Tibial artery (tissue), 4 donors: ENCODE data around the gene STX1A.

Source experiments
- DNase-seq, 2 donors: peaks; one replicate each; pipeline ENCODE4 v3.0.0-alpha.2; 2019
- H3K27ac ChIP-seq, 2 donors: fragments of 200-600 bp; sonication (generic) in 1 of 2; 1 replicate in 1 of 2; 2 replicates in 1 of 2; pipeline ENCODE4 v1.5.1; 2018 to 2019; ENCODE audit warnings: mild to moderate bottlenecking in 1 of 2
- H3K27me3 ChIP-seq, 2 donors: fragments of 200-600 bp; sonication (generic) in 1 of 2; one replicate each; pipeline versions ENCODE4 v1.5.1 to v1.6.0; 2016 to 2019
- H3K36me3 ChIP-seq, 3 donors: fragments of 200-600 bp; sonication (generic) in 2 of 3; one replicate each; pipeline ENCODE4 v1.5.1; 2016 to 2019; ENCODE audit warnings: mild to moderate bottlenecking in 2 of 3
- H3K4me1 ChIP-seq, 4 donors: fragments of 200-600 bp; sonication (generic) in 2 of 4; 1 replicate in 3 of 4; 2 replicates in 1 of 4; pipeline ENCODE4 v1.5.1; 2016 to 2019
- H3K4me3 ChIP-seq, 2 donors: fragments of 200-600 bp; sonication (generic) in 1 of 2; 1 replicate in 1 of 2; 2 replicates in 1 of 2; pipeline ENCODE4 v1.5.1; 2018 to 2019; ENCODE audit warnings: mild to moderate bottlenecking in 2 of 2
- H3K9me3 ChIP-seq, 3 donors: fragments of 200-600 bp; sonication (generic) in 1 of 3; one replicate each; pipeline ENCODE4 v1.5.1; 2016 to 2019
- intact Hi-C: fragments of 100-400 bp; cut with DNase I; formaldehyde crosslinking; loops from one replicate; pipeline ENCODE4 v1.15.0; 2023; ENCODE audit warnings: low total_unique reads
- TF ChIP-seq, protein P1 (sequence below), 2 experiments: fragments of 200-600 bp in 1 of 2; fragments of 450-650 bp in 1 of 2; IDR thresholded peaks; one replicate each; pipeline ENCODE4 v1.5.1; 2017 to 2019; ENCODE audit warnings: antibody characterized with exemption in 2 of 2, mild to moderate bottlenecking in 1 of 2, moderate library complexity in 1 of 2

STX1A gene

DNA sequence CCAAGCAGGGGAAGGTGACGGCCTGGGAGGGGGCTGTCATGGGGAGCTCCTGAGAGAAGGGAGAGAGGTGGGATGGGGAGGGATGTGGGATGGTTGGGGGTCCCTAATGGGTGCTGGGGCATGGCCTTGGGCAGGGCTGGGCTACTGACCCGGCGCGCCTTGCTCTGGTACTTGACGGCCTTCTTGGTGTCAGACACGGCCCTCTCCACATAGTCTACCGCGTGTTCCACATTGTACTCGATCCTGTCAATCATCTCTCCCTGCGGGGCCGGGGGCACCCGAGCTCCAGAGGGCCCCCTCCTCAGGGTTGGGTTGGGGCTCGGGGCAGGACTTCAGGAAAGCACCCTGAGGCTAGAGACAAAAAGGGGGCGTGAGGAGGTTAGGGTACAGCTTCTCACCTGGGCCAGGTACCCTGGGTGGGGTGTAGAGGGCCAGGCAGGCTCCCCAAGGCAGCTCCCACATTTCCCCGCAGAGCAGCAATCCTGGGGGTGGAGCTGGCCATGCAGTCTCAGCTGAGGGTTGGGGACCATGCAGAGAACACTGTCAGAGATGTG, 18.8 kb downstream of the STX1A start:
- intact Hi-C loops: no loop called here

DNA sequence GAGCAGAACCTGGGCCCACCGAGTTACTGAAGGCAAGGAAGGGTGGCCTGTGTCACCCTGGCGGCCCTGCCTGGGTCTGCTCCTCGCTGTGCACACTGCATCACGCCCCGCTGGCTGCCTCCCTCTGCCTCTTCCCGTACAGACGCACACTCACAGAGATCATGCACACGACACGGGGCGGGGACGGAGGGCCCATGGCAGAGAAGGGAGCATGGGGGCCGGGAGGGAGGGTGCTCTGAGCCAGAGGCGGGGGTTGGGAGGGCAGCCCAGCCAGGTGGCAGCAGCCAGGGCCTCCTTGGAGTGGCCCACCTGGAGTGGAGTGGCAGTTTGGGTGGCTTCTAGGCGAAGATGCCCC, 19.4 kb downstream of the STX1A start:
- H3K27me3 ChIP-seq: no peaks in the 10 kb centered on the region
- H3K9me3 ChIP-seq: no peaks in the 10 kb centered on the region
- peaks cover 0 to 16% (median 13%) of the 10 kb centered on the region in 4 donors for H3K4me1 ChIP-seq
- peaks cover 23 to 82% (median 57%) of the 10 kb centered on the region in 3 donors for H3K36me3 ChIP-seq
- intact Hi-C loops: no loop called here
- TF ChIP-seq, protein P1, sequence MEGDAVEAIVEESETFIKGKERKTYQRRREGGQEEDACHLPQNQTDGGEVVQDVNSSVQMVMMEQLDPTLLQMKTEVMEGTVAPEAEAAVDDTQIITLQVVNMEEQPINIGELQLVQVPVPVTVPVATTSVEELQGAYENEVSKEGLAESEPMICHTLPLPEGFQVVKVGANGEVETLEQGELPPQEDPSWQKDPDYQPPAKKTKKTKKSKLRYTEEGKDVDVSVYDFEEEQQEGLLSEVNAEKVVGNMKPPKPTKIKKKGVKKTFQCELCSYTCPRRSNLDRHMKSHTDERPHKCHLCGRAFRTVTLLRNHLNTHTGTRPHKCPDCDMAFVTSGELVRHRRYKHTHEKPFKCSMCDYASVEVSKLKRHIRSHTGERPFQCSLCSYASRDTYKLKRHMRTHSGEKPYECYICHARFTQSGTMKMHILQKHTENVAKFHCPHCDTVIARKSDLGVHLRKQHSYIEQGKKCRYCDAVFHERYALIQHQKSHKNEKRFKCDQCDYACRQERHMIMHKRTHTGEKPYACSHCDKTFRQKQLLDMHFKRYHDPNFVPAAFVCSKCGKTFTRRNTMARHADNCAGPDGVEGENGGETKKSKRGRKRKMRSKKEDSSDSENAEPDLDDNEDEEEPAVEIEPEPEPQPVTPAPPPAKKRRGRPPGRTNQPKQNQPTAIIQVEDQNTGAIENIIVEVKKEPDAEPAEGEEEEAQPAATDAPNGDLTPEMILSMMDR (IDR thresholded peaks at IDR 0.05): no peak
- no peak overlapping the region for H3K27ac ChIP-seq
- H3K4me3 ChIP-seq: no peak overlapping the region
- no peak for DNase-seq

More for the DNA sequence above, 18.8 kb downstream of the STX1A start:
- H3K9me3 ChIP-seq: no peaks in the 10 kb centered on the region
- no peak overlapping the region for H3K4me3 ChIP-seq
- H3K27ac ChIP-seq: no peak overlapping the region
- no peak for DNase-seq
- H3K36me3 ChIP-seq: peaks cover 17 to 76% (median 51%) of the 10 kb centered on the region in 3 donors
- H3K27me3 ChIP-seq: no peaks in the 10 kb centered on the region
- TF ChIP-seq, protein P1 (IDR thresholded peaks at IDR 0.05): no peak
- peaks cover 0 to 22% (median 19%) of the 10 kb centered on the region in 4 donors for H3K4me1 ChIP-seq

DNA sequence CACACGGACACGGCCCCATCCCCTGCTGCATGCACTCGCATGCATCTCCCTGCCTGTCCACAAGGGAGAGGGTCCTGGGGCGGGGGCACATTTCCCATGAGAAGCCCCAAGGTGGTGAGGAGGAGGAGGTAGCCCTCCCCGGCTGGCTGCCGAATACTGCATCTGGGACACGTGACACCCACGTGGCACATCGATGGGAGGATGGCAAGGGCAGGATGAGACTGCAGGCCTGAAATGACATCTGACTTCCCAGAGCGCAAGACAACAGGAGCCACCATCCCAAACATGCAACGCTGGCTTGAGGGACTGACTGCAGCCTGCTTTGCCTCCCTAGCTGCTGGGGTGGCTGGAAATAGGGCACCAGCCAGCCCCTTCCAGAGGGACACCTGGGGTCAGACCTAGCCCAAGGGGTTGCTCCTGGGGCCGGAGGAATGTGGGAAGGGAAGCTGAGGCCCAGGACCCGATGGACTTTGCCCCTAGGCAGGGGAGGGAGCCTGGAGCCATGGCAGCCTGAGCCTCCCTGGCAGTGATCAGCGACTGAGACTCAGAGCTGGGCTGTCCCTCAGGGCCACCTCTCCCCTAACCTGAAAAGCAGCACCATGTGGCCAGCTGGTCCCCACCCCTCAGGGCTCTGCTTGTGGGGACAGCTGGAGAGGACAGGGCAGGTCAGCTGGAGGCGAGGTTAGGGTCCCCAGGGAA, 19.9 kb downstream of the STX1A start:
- Histone ChIP-seq H3K27me3 (no peaks in the 10 kb centered on the region), H3K9me3 (no peaks in the 10 kb centered on the region), H3K36me3 (peaks cover 29 to 88% (median 62%) of the 10 kb centered on the region in 3 donors), H3K4me3 (no peak overlapping the region), H3K27ac (no peak overlapping the region), H3K4me1 (peaks cover 0 to 10% (median 8%) of the 10 kb centered on the region in 4 donors)
- DNase-seq: no peak
- intact Hi-C loops: no loop called here
- TF ChIP-seq, protein P1 (IDR thresholded peaks at IDR 0.05): no peak

- H3K27ac ChIP-seq: no peak overlapping the region
- H3K27me3 ChIP-seq: no peaks in the 10 kb centered on the region
- intact Hi-C loops: no loop called here
- peaks cover 40 to 96% (median 74%) of the 10 kb centered on the region in 3 donors for H3K36me3 ChIP-seq
- no peaks in the 10 kb centered on the region for H3K4me1 ChIP-seq
- H3K9me3 ChIP-seq: no peaks in the 10 kb centered on the region
- DNase-seq: no peak
- TF ChIP-seq, protein P1 (IDR thresholded peaks at IDR 0.05): no peak
- H3K4me3 ChIP-seq: no peak overlapping the region
Measured at GRCh38 chr7:73698410-73698809, 21.1 kb downstream of the STX1A start.

GRCh38 chr7:73696372-73696771, 23.1 kb downstream of the STX1A start:
- Histone ChIP-seq H3K4me1 (no peaks in the 10 kb centered on the region), H3K4me3 (no peak overlapping the region), H3K9me3 (no peaks in the 10 kb centered on the region), H3K27me3 (no peaks in the 10 kb centered on the region), H3K36me3 (peaks cover 60 to 98% (median 85%) of the 10 kb centered on the region in 3 donors), H3K27ac (no peak overlapping the region)
- intact Hi-C loops: no loop called here
- TF ChIP-seq, protein P1 (IDR thresholded peaks at IDR 0.05): no peak
- no peak for DNase-seq
